ENCODE data around the gene GPM6B. TPM values are rescaled to one million over a fixed set of nuclear protein-coding genes. Genes with fewer than 3 reads are reported as not detected.

The GPM6B gene
- total RNA-seq, 4 donors from 2014 or later = 2.4 to 7.4 (median 5.3) TPM

- 84 to 89% methylated on average over 1 to 2 of the region's 2 CpGs for WGBS, 2 donors
- peaks cover 0 to 56% (median 3%) of the 10 kb centered on the region in 3 donors for H3K36me3 ChIP-seq
- no peaks in the 10 kb centered on the region for H3K9me3 ChIP-seq
- no peak overlapping the region for H3K4me3 ChIP-seq
- H3K27me3 ChIP-seq = no peaks in the 10 kb centered on the region
- no peaks in the 10 kb centered on the region for H3K4me1 ChIP-seq
- TF ChIP-seq POLR2A (IDR thresholded peaks at IDR 0.05) (no peak), CTCF (IDR thresholded peaks at IDR 0.05) (no peak)
- no peak for DNase-seq
- H3K27ac ChIP-seq = no peak overlapping the region
- intact Hi-C loops (cut with DNase I) = no loop called here
These were observed 42.2 kb downstream of the GPM6B start for GRCh38 chrX:13774696-13775095.

DNA sequence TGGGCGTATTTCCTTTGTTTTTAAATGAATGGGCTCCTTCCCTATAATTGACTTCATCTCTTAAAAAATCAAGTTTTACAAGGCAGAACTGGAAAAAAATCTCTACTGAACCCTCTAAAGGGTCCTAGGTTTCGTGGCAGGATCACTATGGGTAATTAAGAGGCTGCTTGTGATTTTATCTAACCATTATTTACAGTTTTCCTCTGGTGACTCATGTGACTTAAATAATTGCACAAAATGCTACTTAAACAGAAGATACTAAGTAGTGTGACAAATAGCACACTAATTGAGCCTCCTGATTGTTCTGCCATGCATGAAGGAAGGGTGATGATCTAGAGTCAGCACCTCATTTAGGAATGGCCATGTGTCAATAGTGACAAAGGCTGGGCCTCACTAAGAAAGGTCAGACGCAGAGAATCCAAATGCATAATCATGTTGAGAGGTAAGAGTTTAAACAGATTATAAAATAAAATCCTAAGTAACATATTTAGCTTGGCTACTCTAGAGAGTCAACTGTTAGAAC lies 46.8 kb downstream of the GPM6B start:
- Histone ChIP-seq H3K36me3 (peaks cover 0 to 80% (median 5%) of the 10 kb centered on the region in 3 donors), H3K27me3 (no peaks in the 10 kb centered on the region), H3K4me3 (no peak overlapping the region), H3K9me3 (no peaks in the 10 kb centered on the region), H3K4me1 (peaks cover 0 to 2% (median 0%) of the 10 kb centered on the region in 3 donors), H3K27ac (no peak overlapping the region)
- WGBS, 2 donors = 90 to 93% methylated on average over 2 to 3 of the region's 3 CpGs
- no peak for DNase-seq
- intact Hi-C loops (cut with DNase I) = no loop called here
- TF ChIP-seq POLR2A (IDR thresholded peaks at IDR 0.05) = no peak
- TF ChIP-seq CTCF (IDR thresholded peaks at IDR 0.05) = no peak

DNA sequence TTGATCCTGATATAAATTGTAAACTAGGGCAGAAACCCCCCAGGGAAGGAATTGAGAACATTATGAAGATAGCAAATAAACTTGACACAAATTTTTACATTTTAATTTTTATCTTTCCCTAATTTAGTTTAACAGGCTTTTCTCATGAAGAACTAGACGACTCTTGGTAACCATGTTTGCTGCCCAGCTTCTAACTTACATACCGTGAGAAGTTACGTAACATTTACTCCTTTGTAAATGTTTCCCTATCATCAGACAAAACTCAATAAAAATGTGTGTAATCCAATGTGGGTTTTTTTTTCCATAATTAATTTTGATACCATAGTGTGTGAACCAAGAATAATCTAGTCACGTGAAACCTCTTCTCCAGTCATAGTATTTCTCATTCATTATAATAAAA lies 48.0 kb downstream of the GPM6B start:
- H3K36me3 ChIP-seq = peaks cover 0 to 69% (median 5%) of the 10 kb centered on the region in 3 donors
- no peak for DNase-seq
- H3K27me3 ChIP-seq = no peaks in the 10 kb centered on the region
- TF ChIP-seq POLR2A (IDR thresholded peaks at IDR 0.05) (no peak), CTCF (IDR thresholded peaks at IDR 0.05) (no peak)
- intact Hi-C loops (cut with DNase I) = no loop called here
- 89 to 93% methylated on average over 4 of the region's 4 CpGs for WGBS, 2 donors
- H3K9me3 ChIP-seq = no peaks in the 10 kb centered on the region
- no peak overlapping the region for H3K27ac ChIP-seq
- no peak overlapping the region for H3K4me3 ChIP-seq
- peaks cover 0 to 13% (median 5%) of the 10 kb centered on the region in 3 donors for H3K4me1 ChIP-seq

DNA sequence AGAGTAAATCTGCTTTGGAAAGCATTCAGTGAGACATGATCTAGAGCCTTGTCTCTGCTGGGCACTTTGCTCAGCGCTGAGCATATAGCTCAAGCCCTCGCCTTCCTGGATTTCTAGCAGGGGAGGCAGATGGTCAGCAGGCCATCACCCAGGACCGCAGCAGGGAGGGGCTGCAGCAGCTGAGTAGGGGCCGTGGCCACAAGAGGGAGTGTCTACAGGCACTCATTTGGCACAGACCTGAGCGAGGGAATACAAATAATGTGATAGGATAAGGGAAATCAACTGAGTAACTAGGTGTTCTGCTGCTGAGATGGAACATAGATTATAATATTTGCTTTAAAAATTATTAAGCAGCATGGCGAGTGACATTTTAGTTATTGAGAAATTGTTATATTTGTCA lies 52.1 kb downstream of the GPM6B start:
- Histone ChIP-seq H3K27me3 (no peaks in the 10 kb centered on the region), H3K4me3 (no peak overlapping the region), H3K4me1 (peaks cover 0 to 36% (median 5%) of the 10 kb centered on the region in 3 donors), H3K36me3 (peaks cover 0 to 74% (median 9%) of the 10 kb centered on the region in 3 donors), H3K27ac (peak overlapping the region in 2 of 4 donors; percentile 31 to 66), H3K9me3 (no peaks in the 10 kb centered on the region)
- TF ChIP-seq POLR2A (IDR thresholded peaks at IDR 0.05) = no peak
- TF ChIP-seq CTCF (IDR thresholded peaks at IDR 0.05) = no peak
- intact Hi-C loops (cut with DNase I) = no loop called here
- no peak for DNase-seq
- 62 to 65% methylated on average over 3 to 6 of the region's 6 CpGs for WGBS, 2 donors

DNA sequence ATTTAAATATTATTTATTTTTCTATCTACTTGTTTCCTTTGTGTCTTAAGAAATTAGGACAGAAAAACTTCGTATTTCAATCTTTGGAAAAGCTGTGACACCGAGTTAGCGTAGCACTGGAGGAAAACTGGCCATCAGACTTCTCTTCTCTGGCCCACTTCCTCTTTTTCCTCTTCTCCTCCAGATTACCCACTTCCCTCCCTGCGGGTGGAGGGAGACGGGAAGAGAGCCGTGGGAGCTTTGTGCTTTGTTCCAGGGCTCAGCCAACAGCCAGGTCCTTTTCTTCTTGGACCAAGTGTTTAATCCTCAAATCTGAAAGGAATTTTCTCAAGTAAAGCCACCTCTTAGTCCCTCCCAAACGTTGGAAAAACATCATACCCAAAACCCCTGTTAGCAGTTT lies 52.6 kb downstream of the GPM6B start:
- intact Hi-C loops (cut with DNase I) = no loop called here
- Histone ChIP-seq H3K4me1 (peaks cover 0 to 36% (median 5%) of the 10 kb centered on the region in 3 donors), H3K36me3 (peaks cover 0 to 74% (median 6%) of the 10 kb centered on the region in 3 donors), H3K27me3 (no peaks in the 10 kb centered on the region), H3K27ac (peak overlapping the region in 3 of 4 donors; percentile 31 to 66 (median 42)), H3K4me3 (no peak overlapping the region), H3K9me3 (no peaks in the 10 kb centered on the region)
- 49 to 58% methylated on average over 7 of the region's 7 CpGs for WGBS, 2 donors
- TF ChIP-seq CTCF (IDR thresholded peaks at IDR 0.05) (no peak), POLR2A (IDR thresholded peaks at IDR 0.05) (no peak)
- DNase-seq = no peak

All from esophagus squamous epithelium (tissue), 5 donors.